RPMI8226 (cell line): ENCODE results near the gene TMEM176A.

Source experiments
- DNase-seq: peaks from one replicate; pipeline ENCODE4 v3.0.0-alpha.2; 2015

TMEM176A gene

DNA sequence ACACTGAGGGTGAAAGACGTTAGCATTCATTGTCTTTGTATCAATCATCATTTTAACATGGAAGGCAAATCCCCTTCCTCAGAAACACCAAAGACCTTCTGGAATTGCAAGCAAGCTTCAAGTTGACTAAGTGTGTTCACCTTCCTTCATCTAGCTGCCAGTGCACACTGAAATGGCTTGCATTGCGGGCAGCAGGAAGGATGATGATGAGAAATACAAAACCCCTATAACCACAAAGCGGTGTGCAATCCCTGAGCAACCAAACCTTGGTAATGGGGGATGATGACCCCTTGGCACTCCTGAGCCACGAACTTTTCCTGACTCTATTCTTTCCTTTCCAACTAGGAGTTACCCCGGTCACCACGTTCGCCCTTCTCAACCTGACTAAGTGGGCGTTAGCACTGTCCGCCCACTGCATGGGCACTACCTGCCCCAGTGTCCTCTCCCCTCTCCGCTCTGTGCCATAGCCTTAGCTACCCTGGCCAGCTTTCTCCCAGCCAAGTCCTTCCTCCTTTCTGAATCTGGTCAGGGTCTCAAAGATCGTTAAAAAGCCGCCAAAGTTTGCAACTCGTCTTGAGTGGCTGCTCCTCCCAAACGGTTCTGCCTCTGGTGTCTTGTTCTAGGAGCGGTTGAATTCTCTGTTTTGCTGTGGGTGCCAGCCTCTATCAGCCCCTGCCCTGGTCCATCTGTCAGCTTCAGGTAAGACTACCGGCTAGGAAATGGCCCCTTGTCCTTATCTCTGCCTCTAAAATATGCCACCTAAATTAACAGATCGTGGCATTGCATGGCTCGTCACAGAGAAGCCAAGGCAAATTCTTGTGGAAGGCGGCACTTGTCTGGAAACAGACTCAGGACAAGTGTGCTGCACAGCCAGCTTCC, 51.2 kb downstream of the TMEM176A start:
- DNase-seq = no peak

DNA sequence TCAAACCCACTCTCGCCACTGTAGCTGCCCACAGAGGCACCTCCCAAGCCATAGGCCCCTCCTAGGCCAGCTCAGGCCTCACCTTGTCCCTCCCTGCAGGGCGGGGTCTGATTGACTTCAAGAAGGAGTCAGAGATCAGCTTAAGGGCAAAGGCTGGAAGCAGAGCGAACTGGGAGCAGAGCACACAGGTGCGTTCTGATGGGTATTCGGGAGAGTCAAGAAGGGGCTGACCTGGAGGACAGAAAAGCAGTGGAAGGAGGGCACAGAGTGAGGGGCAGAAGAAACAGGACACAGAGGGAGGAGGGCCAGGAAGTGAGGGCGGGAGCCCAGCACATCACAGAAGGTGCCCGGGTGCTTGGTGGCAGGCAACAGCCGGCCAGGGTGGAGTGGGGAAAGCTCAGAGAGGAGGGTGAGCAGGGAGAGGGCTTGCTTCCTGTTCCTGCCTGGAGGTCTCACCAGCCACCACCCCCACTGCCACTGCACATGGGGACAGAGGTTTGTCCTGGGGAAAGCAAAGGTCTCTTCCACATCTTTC, 51.9 kb downstream of the TMEM176A start, which contains the start of gene AOC1:
TSS of gene AOC1 (plus strand) at position 147 of the 535 bp plus-strand sequence. CDS start 3,954 bp downstream, outside the sequence.
- peak; percentile 34 for DNase-seq

DNA sequence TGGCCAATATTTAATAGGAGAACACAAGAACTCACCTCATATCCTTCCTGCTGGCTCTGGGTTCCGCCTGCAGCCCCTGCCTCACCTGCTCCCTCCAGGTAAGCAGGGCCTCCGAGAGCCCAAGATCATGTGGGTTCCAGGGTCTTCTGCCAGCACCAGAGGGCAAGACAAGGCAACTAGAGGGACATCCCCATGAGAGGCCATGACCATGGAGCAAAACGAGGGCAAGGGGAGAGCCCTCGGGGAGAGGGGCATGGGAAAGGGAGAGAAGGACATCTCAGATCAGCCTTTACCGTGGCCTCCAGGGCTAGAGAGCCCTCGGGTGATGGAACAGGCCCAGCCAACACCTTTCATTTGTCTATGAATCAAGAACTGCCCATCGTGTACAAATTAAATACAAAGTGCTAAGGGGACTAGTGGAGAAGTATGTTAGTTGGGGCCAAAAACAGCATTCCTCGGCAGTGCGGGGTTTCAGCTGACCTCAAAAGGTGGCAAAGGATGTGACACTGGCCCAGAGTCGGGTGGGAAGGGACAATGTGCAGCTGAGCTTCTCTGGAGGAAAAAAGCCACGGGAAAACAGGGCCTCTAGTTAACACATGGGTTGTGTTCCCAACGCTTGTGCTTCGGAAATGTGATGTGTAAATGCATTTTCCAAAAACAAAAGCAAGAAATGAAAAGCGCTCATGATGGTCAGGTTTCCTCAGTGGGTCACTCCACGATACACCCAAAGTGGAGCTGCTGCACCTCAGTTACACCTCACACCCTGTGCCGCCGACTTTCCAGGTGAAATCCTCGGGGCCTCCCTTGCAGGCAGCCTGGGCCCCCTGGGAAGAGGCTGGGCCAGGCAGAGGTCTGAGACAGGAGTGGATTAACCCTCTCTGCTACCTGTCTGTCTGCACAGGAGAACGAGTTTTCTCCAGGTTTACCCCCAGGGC, 53.8 kb downstream of the TMEM176A start:
- DNase-seq = no peak
